Muscle of leg (tissue), 11 donors: ENCODE results near the gene TBXAS1. TPM values are rescaled to one million over a fixed set of nuclear protein-coding genes. Genes with fewer than 3 reads are reported as not detected.
A peak's percentile ranks its signal among the peaks of the same experiment; 100 is the strongest.

Source experiments
- DNase-seq: peaks from one replicate; pipeline ENCODE4 v3.0.0; 2013
- H3K27ac ChIP-seq: one replicate; pipeline ENCODE4 v1.5.1; 2013; ENCODE audit warnings: mild to moderate bottlenecking, low read length, control low read depth
- H3K27me3 ChIP-seq: one replicate; pipeline ENCODE4 v1.6.1; 2013; ENCODE audit warnings: low read length; ENCODE audit not compliant: control insufficient read depth, insufficient read depth
- H3K36me3 ChIP-seq: one replicate; pipeline ENCODE4 v1.6.1; 2013; ENCODE audit warnings: low read length; ENCODE audit not compliant: control insufficient read depth, insufficient read depth
- H3K4me1 ChIP-seq: one replicate; pipeline ENCODE4 v1.6.1; 2013; ENCODE audit warnings: low read length; ENCODE audit not compliant: control insufficient read depth, insufficient read depth
- H3K4me3 ChIP-seq: one replicate; pipeline ENCODE4 v1.5.1; 2013; ENCODE audit warnings: low read length, control low read depth
- H3K9me3 ChIP-seq: replicated peaks from 2 replicates; pipeline ENCODE4 v1.6.1; 2013; ENCODE audit warnings: low read depth, low read length; ENCODE audit not compliant: control insufficient read depth
- WGBS: methylation state at CpG from one replicate; pipeline ENCODE4 v1.1.5; 2013; ENCODE audit warnings: missing lambda C conversion rate; ENCODE audit not compliant: insufficient coverage; 5-methylcytosine and 5-hydroxymethylcytosine counted together
- polyA plus RNA-seq, 8 donors: library from polyadenylated mRNA; unstranded; fragments of 120-200 nt; gene quantifications; one replicate each; pipeline versions ENCODE4 v1.2.1 to v1.2.3, GENCODE V29; 2013; ENCODE audit warnings: inconsistent platforms in 1 of 8, low replicate concordance in 1 of 8; ENCODE audit not compliant: insufficient read length in 8 of 8, insufficient read depth in 1 of 8
- total RNA-seq: library from RNA; stranded (reverse); fragments of 120-200 nt; gene quantifications from one replicate; pipeline ENCODE4 v1.2.4, GENCODE V29; 2013

The TBXAS1 gene
- total and polyA plus RNA-seq, 9 donors, result 2.6 to 4.5 (median 3.4) TPM

DNA sequence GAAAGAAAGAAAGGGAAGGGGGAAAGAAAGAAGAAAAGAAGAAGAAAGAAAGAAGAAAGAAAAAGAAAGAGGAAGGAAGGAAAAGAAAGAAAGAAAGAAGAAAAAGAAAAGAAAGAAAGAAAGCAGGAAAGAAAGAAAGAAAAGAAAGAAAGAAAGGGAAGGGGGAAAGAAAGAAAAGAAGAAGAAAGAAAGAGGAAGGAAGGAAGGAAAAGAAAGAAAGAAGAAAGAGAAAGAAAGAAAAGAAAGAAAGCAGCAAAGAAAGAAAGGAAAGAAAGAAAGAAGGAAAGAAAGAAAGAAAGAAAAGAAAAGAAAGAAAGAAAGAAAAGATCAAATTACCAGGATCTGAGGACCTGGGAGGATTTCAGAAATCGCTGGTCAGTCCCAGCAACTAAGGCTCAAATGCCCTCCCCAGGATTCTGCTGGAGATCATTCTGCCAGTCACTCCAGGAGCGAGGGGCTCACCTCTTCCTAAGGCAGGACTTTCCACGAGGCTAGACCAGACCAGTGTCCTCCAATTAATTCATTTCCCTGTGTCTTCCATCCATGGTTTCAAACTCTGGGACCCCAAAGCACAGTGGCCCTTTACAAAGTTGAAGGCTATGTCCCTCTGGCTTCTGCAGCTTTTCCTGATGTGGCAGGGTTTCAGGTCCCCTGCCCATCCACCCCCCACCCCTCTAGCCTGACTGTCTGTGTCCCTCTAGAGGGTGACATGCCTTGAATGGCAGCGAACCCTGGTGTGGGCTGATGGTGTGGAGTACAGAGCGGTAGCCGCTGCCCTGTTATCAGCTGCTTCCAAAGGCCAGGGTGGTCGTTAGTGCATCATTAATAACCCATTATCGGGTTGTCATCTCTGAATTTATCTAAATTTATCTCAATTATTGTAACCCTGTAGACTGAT is 155.8 kb downstream of the TBXAS1 start:
- DNase-seq, result no peak

DNA sequence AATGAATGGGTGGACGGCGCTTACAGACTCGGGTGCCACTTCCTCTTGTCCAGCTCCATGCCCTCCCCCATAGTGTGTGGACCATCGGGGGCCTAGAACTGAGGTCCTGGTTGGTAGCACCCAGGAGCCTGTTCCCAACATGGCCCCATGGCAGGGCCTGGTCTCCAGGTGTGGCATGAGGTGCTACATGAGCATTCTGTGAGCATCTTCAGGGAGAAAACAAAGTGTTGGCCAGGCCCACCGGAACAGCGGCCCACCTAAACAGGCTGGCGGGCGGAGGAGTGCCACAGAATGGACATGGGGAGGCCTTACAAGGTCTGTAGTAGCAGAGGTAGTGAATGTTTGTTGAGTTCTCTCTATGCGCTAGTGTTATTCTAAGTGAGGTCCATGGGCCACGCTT is 156.7 kb downstream of the TBXAS1 start:
- no peak overlapping the region for H3K27ac ChIP-seq
- no peaks in the 10 kb centered on the region for H3K36me3 ChIP-seq
- H3K4me3 ChIP-seq, result no peak overlapping the region
- H3K9me3 ChIP-seq, result no peaks in the 10 kb centered on the region
- DNase-seq, result no peak
- no peaks in the 10 kb centered on the region for H3K27me3 ChIP-seq
- H3K4me1 ChIP-seq, result no peaks in the 10 kb centered on the region
- 95% methylated on average over 4 of the region's 10 CpGs for WGBS

More for the DNA sequence above, 155.8 kb downstream of the TBXAS1 start:
- no peak overlapping the region for H3K4me3 ChIP-seq
- H3K27me3 ChIP-seq, result no peaks in the 10 kb centered on the region
- no peak overlapping the region for H3K27ac ChIP-seq
- H3K4me1 ChIP-seq, result no peaks in the 10 kb centered on the region
- no peaks in the 10 kb centered on the region for H3K9me3 ChIP-seq
- 38% methylated on average over 3 of the region's 8 CpGs for WGBS
- no peaks in the 10 kb centered on the region for H3K36me3 ChIP-seq

DNA sequence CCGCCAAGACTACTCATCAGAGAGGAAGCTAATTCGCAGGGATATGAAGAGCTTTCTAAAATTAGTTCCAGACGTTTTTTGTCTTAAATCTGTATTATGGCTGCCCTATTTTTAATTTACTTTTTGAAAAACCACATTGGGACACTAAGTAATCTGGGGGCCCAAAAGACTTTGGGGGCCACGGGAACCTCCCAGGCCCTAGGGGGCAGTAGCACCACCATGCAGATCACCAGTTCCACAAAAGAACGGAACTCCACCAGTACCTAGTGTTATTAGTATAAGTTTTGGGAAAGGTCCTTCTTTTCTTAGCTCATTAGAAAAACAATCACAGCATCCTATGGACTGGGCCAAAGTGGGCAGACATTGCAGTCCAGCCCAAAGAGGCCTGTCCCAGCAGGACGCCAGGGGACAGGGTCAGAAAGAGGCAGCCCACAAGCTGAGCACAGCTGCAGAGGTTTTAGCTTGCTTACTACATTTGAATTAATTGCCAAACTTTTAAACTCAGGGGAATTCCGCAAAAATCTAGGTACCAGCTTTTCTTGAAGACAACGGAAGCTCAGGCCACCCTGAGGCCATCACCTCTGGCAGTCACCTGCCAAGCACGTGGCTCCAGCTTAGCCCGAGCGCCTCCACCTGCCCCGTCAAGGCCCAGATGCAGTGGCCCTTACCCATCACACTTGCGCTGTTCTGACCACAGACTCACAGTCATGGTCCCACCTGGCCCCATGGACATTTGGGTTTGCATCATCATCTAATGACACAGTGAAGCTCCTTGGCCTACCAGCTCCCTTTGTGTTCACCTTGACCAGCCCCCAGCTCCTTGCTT is 158.8 kb downstream of the TBXAS1 start:
- no peaks in the 10 kb centered on the region for H3K27me3 ChIP-seq
- no peak overlapping the region for H3K27ac ChIP-seq
- DNase-seq, result no peak
- H3K36me3 ChIP-seq, result no peaks in the 10 kb centered on the region
- H3K4me1 ChIP-seq, result peaks cover 4% of the 10 kb centered on the region
- 74% methylated on average over 8 of the region's 13 CpGs for WGBS
- H3K4me3 ChIP-seq, result no peak overlapping the region
- H3K9me3 ChIP-seq, result no peaks in the 10 kb centered on the region

DNA sequence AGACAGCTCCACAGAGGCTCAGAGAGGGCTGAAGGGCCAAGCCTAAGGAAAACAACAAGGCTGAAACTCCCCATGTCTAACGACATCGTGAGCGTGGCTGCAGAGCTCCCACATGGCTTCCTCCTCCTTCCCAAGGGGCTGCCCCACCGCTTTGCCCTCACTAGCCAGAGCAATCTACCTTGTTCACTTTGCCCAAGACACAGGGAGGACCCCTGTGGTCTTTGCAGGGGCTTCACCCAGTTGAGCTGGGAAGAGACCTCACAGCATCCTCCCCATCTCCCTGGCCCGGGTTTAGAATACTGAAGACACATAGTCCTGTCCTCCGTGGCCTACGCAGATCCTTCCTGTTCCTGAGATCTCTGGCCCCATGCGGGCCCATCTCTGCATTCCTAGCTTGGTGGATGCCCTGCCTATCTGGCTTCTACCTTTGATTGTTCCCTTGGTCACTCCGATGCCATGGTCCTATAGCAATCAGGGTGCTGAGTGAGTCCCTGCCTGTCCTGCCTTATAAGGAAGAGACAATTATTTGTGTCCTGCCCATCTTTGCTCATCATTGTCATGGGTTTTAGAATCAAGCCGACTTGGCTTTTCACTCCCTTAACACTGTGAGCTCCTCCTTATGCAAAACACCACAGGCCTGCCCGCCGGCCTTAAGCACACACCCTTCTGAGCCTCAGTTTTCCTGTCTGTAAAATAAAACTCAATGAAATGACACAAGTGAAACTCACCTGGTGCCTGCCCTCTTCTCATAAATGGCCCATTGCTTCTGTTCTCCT is 160.5 kb downstream of the TBXAS1 start:
- WGBS, result 79% methylated on average over 12 of the region's 12 CpGs
- H3K4me3 ChIP-seq, result no peak overlapping the region
- H3K9me3 ChIP-seq, result no peaks in the 10 kb centered on the region
- H3K4me1 ChIP-seq, result peaks cover 7% of the 10 kb centered on the region
- no peaks in the 10 kb centered on the region for H3K27me3 ChIP-seq
- DNase-seq, result no peak
- no peaks in the 10 kb centered on the region for H3K36me3 ChIP-seq
- H3K27ac ChIP-seq, result no peak overlapping the region

DNA sequence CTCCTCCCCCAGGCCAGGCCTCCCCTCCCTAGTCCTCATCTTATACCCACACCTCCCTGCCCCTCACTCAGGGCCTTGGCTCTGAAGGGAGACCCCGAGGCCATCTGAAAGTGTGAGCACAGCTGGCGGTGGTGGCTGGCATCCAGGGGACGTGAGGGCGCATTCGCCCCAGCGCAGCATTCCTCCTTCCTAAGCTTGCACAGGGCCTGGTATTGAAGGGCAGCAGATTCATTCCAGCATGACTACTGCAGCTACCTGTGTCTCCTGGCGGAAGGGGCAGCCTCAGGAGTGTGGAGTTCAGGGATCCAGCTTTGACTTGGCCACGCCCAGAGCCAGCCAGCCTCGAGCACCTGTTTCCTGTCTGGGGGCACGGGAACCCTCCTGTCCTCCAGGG is 161.1 kb downstream of the TBXAS1 start:
- Histone ChIP-seq H3K9me3 (no peaks in the 10 kb centered on the region), H3K36me3 (no peaks in the 10 kb centered on the region), H3K4me3 (no peak overlapping the region), H3K4me1 (peaks cover 11% of the 10 kb centered on the region), H3K27me3 (no peaks in the 10 kb centered on the region), H3K27ac (no peak overlapping the region)
- 73% methylated on average over 9 of the region's 10 CpGs for WGBS
- no peak for DNase-seq

DNA sequence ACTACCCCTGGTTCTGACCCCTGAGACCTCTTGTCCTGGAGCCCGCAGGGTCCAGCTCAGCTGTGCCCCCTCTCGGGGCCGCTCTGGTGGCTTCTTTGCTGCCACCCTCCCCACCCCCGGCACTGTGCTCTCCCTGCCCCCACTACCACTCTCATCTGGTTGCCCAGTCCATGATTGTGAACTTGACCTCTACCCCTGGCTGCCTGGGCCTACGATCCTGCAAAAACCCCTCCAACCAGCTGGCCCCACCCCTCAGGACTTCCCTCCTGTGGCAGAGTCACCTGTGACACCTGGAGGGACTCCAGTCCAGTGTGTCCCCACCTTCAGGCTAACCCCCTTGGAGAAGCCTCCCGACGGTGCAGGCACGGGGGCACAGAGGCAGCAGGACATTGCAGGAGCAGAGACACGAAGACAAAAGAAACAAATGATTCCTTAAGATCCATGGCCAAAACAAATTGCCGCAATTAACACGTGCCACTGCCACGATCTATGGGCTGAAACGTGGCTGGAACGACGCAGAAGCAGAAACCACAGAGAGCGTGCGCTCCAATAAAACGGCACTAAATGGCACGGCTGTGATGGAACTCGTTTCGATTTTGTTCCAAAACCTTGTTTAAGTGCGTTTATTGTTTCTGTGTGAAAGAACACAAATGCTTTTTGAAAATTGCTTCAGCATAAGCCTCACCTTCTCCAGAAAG is 161.7 kb downstream of the TBXAS1 start:
- Histone ChIP-seq H3K4me3 (no peak overlapping the region), H3K27me3 (no peaks in the 10 kb centered on the region), H3K27ac (no peak overlapping the region), H3K9me3 (no peaks in the 10 kb centered on the region), H3K36me3 (no peaks in the 10 kb centered on the region), H3K4me1 (peaks cover 15% of the 10 kb centered on the region)
- whole genome bisulfite sequencing, result 80% methylated on average over 21 of the region's 22 CpGs
- no peak for DNase-seq

DNA sequence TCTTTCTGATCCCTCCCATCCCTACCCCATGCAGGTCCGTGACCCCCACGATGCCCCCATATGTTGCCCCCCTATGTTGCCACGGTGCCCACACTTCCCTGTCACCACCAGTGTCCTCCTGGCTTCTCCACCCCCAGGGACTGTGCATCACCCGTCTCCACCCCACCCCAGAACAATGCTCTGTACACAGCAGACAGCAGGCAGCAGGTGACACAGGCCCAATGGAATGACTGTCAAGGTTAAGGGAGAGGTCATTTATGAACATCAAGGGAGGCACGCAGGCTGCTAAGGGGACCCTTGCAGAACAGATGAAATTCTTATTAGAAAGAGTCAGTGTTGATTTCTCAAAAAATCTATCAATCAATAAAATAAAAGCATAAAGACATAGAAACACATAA is 162.2 kb downstream of the TBXAS1 start:
- H3K36me3 ChIP-seq, result no peaks in the 10 kb centered on the region
- peaks cover 15% of the 10 kb centered on the region for H3K4me1 ChIP-seq
- 83% methylated on average over 3 of the region's 5 CpGs for WGBS
- DNase-seq, result no peak
- H3K4me3 ChIP-seq, result no peak overlapping the region
- H3K27ac ChIP-seq, result no peak overlapping the region
- no peaks in the 10 kb centered on the region for H3K27me3 ChIP-seq
- no peaks in the 10 kb centered on the region for H3K9me3 ChIP-seq

DNA sequence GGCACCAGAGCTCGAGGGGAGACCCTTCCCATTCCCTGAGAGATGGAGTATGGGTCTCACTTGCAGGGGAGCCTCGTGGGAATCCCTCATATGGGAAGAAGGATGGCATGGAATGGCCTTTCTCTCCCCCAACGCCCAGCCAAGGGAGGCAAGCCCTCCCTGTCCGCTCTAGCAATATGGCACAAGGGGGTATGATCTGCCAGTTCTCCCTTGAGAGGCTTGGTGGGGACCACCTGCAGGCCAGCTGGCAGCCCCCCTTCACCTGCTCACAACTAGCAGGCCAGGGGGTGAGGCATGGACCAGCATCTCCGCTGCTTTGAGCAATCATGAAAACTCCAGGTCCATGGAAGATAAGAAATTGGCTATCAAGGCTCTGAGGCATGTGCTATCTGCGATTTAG is 162.8 kb downstream of the TBXAS1 start:
- Histone ChIP-seq H3K27me3 (no peaks in the 10 kb centered on the region), H3K4me1 (peaks cover 15% of the 10 kb centered on the region), H3K36me3 (no peaks in the 10 kb centered on the region), H3K27ac (no peak overlapping the region), H3K9me3 (no peaks in the 10 kb centered on the region), H3K4me3 (no peak overlapping the region)
- DNase-seq, result no peak
- WGBS, result 94% methylated on average over 3 of the region's 6 CpGs

DNA sequence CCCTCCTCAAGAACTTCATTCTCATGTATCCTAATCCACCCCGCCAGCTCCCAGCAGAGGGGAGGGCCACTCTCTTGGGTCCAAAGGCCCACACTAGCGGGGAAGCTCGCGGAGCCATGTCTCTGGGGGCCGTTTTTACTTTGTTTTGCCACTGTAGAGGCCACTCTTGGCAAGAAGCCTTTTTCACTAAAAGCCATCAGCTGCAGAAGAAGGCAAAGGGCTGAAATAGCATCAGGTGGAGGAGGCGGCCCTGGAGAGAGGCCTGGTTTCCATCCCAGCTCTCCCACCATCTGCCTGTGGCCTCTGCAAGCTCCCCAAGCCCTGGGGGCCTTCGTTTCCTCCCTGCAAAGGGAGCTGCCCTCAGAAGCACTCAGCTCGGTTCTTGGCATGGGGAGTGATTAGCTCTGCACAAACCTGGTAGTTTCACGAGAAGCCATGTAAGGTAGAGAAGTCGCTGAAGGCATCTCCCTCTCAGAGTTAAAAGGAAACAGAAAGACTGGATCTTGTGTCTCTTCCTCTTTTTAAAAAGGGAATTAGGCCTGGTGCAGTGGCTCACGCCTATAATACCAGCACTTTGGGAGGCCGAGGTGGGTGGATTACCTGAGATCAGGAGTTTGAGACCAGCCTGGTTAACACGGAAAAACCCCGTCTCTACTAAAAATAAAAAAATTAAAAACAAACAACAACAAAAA is 163.4 kb downstream of the TBXAS1 start:
- Histone ChIP-seq H3K9me3 (no peaks in the 10 kb centered on the region), H3K36me3 (no peaks in the 10 kb centered on the region), H3K27me3 (no peaks in the 10 kb centered on the region), H3K4me1 (peaks cover 15% of the 10 kb centered on the region), H3K4me3 (no peak overlapping the region), H3K27ac (no peak overlapping the region)
- WGBS, result 50% methylated on average over 3 of the region's 14 CpGs
- DNase-seq, result peak; percentile 12
